H4 (cell line): Measurements from ENCODE around the gene COX14. TPM values are rescaled to one million over a fixed set of nuclear protein-coding genes. Genes with fewer than 3 reads are reported as not detected.

ENCODE experiments used
- DNase-seq: peaks from one replicate; pipeline ENCODE4 v3.0.0-alpha.2; 2015; ENCODE audit warnings: low spot score
- total RNA-seq: library from RNA; depleted of rRNA; stranded (reverse); fragments of >200 nt; shearing (Covaris generic); gene quantifications from 2 replicates; pipeline ENCODE4 v1.2.3, GENCODE V29; 2014

The COX14 gene
- total RNA-seq, 1 experiment from 2014 or later = 64.8 TPM

DNA sequence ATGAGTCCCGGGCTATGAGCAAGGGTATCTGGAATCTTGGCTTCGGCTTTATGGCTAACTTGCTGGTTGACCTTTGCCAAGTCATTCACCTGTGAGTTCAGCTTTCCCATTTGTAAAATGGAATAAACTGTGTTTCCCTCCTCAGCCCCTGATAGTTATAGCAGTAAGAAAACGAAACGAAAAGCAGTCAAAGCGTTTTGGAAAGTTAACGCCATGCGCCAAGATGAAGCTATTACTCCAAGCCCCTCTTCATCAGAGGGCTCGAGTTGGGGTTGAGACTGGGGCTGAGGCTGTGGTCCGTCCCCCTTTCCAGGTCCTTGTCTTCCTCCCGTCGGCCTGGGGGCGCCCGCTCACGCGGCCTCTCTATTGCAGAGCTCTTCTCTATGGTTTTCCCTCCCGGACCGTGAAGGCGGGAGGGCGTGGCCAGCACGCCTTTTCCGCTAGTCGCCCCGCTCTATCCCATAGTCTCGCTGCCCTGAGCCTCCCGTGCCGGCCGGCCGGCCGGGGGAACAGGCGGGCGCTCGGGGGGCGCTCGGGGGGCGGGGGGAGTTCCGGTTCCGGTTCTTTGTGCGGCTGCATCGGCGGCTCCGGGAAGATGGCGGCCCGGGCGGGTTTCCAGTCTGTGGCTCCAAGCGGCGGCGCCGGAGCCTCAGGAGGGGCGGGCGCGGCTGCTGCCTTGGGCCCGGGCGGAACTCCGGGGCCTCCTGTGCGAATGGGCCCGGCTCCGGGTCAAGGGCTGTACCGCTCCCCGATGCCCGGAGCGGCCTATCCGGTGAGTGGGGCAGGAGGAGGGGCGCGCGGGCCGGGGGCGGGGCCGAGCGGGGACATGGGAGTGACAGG is 27.0 kb upstream of the COX14 start, which contains the start of gene SMARCD1:
Gene SMARCD1, plus strand, starts transcription at position 568 of the 840 bp plus-strand sequence. Its CDS starts 28 bp downstream, at position 596.
- DNase-seq = peak; percentile 90

DNA sequence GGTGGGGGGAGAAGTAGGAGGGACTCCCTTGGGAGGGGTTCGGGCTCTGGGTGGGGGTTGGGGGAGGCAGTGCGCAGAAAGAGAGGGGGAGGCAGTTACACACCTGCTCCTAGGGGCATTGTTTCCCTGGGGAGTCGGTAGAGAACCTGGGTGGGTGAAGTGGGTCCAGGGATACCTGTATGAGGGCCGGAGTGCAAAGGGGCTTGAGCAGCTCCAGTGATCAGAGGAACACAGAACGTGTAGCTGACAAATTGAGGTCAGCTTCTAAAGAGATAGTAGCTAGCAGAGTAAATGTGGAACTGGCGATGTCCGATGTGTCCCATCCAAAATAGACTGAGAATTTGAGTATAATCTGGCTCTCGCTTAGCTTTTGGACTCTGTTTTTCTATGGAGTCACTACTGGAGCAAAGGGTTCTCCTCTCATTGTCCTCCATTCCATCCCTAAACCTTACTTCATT is 26.4 kb upstream of the COX14 start:
- DNase-seq = no peak

DNA sequence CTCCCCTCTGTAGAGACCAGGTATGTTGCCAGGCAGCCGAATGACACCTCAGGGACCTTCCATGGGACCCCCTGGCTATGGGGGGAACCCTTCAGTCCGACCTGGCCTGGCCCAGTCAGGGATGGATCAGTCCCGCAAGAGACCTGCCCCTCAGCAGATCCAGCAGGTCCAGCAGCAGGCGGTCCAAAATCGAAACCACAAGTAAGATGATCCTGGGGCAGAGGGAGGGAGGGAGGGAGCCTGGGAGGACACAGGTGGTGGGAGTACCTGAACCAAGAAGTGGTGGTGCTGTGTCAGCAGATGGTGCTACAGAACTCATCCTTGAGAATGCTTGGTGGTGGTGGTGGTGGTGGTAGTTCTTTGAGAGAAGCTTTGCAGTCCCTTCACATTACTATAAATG is 25.9 kb upstream of the COX14 start:
- DNase-seq = no peak

DNA sequence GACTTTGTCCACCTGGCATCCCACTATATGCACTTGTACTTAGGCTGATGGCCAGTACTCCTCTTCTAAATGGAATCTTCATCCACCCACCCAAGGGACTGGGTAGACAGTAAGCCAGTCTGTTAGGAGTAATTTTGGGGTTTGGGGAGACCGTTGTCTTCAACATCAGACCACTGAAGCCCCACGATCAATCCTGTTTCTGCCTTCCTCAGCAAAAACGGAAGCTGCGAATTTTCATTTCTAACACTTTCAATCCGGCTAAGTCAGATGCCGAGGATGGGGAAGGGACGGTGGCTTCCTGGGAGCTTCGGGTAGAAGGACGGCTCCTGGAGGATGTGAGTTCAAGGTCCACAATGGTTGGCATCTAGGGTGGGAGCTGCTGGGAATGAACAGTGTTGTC is 24.9 kb upstream of the COX14 start:
- no peak for DNase-seq

DNA sequence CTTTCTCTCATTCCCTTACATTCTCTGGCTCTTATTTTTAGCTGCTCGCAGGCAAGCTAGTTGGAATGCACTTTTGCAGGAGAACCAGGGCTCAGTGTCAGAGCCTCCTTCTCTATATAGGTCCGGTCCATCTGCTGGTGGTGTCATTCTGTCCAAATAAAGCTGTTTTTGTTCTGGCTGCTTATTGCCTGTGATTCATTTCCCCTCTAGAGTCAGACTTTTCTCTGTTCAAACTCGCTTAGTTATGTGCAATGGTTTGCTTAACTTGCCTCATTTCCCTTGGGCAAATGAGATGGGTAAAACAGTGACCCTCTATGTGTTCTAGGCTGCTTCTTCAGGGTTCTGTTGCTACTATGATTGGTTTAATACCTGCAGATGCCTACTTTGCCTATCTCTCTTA is 24.0 kb upstream of the COX14 start:
- no peak for DNase-seq

DNA sequence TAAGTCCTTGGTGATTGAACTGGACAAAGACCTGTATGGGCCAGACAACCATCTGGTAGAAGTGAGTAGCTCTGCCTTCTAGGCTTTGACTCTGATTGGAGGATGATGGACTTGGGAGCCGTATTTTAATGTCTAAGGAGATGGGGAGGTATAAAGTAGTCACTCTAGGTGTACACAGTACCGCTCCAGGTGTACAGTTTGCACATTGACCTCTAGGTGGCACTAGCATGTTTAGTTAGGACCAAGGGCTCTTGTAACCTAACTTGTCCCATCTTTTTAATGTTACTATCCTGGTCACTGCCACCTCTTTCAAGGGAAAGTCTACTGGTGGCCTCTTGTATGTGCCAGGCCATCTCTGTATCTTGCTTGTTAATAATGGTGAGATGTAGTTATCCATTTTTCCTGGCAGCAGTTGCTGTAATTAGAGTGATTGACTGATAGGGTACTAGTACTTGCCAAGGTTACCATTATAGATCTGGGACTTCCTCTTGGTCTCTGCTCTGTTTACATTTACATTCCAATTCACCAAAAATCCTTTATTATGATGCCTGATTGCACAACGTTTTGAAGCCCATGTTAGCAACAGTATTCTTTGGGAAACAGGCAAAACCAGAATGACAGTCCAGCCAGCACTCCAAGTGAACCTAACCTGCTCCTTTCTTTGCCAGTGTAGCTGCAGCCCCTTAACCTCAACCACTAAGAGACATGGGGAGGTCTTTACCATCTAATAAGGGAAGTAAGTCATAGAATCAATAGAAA is 23.3 kb upstream of the COX14 start:
- DNase-seq = peak; percentile 58

DNA sequence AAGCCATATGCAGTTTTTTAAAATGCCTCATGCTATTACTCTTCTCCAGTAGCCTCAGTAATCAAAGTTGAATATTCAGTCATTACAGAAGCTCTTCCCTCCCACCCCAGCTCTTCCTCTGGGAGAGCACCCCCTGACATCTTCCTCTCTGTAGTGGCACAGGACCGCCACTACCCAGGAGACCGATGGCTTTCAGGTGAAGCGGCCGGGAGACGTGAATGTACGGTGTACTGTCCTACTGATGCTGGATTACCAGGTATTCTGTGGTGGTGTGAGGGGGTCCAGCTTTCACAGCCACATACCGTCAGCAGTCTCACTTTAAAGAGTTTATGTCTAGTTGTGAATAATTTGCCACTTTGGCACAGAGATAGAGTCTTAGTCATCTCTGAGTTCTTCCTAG is 22.3 kb upstream of the COX14 start:
- DNase-seq = no peak

DNA sequence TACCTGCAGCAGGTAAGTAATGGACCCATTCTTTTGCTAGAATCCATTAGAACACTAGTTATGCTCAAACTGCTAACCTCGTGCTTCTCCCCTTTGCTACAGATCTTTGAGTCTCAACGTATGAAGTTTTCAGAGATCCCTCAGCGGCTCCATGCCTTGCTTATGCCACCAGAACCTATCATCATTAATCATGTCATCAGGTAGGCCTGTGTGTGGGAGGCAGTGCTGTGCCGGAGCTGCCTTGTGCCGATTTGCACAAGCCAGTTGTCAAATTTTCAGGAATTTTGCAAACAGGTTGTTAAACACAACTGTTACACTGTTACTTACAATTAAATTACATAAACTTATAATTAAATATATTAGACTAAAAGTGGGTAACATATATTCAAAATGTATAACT is 21.6 kb upstream of the COX14 start:
- no peak for DNase-seq

DNA sequence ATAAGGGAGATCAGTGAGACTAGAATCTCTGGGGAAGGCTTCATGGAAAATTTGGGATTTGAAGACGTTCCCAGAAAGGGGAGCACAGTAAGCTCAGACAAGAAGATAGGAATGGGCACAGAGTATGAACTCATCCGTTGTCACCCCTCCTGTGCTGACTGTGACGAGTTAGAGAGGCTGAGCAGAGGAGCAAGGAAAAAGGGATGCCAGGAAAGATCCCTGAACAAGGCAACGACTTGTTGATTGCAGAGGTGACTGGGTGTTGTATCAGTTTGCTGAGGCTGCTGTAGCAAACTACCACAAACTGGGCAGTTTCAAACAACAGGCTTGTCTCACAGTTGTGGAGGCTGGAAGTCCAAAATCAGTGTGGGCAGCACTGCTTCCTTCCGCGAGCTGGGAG is 14.1 kb upstream of the COX14 start:
- DNase-seq = no peak

DNA sequence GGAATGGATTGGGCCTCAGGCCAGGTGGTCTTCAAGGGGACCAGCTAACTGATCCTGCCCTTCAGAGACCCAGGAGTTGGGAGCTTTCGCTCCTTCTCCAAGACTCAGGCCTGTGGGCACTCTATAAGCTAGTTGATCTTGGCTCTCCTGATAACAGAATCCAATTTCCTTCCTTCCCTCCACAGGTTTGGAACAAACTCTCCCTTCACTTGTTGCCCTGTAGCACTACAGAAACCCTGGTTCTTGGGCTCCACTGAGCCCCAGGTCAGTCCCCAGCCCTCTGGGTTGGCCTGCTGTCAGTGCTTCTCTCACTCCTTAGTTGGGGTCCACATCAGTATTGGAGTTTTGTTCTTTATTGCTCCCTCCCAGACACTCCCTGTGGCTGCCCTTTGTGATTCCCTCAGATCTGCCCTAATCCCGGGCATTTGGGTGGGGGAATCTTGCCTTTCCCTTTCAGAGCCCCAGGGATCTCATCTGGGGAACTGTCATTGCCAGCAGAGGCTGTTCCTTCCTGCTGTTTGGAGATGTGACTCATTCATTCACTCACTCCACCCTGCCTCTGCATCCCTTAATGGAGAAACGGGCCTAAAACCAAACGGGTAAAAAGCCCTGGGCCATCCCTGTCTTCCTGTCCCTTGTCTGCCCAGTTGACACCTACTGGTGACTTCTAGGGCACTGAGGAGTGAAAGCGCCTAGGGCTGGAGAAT is 12.6 kb upstream of the COX14 start:
- DNase-seq = no peak

DNA sequence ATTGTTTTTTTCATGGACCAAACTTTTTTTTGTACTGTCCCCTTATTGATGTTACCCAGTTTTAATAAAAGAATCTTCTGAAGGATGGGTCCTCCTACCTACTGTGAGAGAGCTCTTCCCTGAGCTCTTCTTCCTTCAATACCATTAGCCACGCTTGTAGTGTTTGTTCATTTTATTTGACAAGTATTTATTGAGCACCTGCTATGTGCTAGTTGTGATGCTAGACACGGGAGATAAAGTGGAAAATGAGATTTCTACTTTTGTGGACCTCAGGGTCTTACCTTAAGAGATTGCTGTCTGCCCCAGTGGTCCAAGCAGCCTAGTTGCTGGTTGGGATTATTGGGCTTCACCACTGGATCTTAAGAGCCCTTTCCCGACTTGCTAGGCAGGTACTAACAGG is 11.5 kb upstream of the COX14 start:
- no peak for DNase-seq

DNA sequence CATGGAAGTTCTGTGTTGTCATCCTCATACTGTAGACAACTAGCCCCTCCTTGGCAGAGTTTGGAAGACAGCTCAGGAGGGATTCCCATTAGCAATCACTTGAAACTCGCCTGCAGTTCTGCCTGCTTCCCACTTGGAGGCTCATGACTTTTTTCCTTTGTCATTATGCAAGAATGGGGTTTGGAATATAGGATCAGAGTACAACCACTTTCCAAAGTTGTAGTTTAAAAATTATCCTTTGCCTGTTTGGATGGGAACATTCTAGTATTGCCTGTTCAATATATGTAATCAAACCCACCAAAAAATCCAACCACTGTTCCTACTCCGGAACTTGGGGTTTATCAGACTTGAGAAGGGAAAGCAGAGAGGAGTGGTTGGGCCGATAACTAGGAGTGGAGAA is 10.4 kb upstream of the COX14 start:
- peak; percentile 48 for DNase-seq

DNA sequence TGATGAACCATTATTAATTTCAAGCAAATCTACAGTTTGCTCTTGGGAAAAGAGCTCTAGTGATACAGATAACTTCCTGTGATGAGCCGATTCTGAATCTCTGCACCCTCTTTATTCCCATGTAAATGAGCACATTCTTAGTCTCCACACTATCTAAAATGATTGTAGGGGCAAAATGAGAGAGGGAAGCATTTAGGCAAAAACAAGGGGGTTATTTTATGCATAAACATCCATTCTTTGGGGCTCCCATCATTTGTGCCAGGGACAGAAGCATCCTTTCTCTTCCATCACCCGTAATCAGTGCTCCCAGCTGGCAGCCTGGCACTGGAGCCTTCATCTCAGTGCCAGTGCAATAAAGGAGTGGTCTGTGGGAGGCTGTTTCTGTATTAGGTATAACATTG is 9.9 kb upstream of the COX14 start:
- no peak for DNase-seq

DNA sequence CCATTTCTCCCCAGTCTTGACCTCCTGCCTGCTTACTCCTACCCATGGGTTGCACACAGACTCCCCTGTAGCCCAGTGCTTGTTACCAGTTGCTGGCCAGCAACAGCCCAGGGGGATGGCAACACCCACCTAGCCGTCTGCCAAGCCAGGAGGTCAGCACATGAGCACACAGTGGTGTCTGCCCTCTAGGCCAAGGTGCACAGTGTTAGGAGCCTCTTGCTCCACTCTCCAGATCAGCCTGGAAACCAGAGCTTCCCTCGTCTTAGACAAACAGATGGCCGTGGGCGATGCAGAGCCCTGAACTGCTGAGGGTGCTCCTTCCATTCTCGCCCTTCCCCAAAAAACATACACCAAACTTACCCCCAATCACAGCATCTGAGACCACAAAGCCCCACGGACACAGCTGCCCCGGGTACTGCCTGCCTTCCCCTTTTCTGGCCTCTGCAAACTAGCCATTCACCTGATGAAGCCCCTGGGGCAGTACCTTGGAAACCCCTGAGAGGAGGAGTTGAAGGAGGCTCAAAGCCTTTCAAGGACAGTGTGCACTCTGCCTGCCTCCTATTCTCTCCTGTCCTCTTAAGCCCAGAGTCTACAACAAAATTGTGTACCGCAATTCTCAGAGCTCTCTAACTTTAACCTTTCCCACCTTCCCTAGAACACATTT is 9.3 kb upstream of the COX14 start:
- no peak for DNase-seq

DNA sequence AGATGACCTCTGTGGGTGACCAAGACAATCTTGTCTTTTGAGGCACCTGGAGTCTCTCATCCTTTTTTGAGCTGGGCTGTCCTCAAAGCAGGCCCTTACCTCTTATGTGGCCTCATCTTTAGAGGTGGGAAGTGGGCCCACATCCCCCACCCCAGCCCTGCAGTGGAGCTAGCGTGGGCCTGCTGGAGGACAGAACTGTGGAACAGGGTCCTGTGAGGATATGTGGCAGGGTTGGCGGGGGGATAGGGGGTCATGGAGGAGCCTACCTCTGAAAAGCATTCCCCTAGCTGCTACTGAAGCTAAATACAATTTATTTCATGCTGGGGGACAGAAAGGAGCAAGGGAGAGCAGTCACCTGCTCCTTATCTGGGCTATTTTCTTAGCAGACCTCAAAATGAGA is 8.7 kb upstream of the COX14 start:
- no peak for DNase-seq

DNA sequence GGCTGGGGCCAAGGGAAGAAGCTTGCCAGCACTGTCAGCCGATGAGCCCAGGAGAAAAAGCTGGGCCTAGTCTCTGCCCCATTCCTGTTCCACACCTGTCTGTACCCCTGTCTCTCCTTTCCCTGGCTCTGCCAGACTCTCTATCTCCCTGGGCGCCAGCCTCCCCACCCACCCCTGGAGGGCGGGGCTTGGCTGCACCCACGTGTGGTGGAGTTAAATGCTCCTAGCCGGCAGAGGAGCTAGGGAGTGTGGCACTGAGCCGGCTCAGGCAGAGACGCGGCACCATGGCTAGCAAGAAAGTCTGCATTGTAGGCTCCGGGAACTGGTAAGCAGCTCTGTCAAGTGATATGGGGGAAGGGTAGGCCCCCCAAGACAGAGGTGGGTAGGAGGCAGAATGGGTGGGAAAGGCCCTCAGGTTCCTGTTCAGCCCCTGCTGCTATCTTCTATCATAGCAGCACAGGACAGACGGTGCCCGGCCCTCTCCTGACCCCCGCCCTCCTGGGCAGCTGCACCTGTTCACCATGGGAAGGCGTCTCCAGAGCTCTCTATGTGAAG is 8.2 kb upstream of the COX14 start, which contains the start of gene GPD1:
Gene GPD1, plus strand, starts transcription at position 242 of the 555 bp plus-strand sequence. Its CDS starts 43 bp downstream, at position 285.
- peak; percentile 33 for DNase-seq

DNA sequence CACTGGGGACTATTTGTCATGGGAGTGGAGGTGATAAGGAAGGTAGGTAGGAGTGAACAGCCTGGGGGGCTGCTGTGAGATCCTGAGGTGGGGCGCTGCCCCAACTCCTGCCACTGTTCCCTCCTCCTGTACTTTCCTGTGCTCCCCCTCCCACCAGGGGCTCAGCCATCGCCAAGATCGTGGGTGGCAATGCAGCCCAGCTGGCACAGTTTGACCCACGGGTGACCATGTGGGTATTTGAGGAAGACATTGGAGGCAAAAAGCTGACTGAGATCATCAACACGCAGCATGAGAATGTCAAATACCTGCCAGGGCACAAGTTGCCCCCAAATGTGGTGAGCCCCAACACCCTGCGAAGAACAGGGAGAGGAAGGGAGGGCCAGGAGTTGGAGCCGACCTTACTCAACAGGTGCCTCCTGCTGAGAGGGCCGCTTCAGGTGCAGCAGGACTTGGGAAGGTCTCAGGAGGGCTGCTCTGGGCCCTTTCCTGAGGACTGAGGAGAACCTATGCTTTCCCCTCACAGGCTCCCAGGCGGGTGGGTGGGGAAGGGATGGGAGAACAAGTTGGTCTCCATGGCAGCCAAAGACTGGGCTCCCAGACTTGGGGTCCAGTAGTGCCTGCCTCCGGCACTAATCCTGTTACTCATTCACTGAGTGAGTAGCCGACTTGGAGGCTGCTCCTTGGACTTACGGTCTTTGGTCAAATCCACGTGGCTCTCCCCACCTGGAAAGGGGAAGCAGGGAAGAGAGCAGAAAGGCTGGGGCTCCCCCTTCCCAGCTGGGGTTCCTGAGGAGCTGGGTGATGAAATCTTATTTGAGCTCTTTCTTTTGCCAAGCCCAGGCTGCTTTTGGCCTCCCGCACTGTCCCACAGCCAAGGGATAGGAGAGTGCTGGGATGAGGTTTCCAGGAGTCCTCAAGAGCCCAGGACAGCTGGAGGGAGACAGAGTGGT is 7.3 kb upstream of the COX14 start:
- DNase-seq = no peak

DNA sequence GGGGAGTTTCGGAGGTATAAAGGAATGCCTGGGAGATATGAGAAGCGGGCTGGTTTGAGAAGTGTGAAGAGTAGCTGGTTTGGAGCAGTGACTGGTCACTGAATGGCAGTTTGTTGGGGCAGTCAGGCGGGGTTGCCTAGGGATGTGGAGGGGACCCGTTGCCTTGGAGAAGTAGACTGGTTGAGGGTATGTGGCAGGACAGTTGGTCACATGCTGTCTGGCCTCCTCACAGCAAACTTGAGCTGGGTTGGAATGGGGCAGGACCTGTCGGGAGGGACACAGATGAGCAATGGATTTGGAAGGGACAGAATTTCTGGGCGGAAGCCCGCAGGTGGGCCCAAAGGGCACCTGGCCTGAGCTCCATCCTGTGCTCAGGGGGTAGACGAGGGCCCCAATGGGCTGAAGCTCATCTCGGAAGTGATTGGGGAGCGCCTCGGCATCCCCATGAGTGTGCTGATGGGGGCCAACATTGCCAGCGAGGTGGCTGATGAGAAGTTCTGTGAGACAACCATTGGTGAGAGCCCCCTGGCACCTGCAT is 6.1 kb upstream of the COX14 start:
- no peak for DNase-seq

DNA sequence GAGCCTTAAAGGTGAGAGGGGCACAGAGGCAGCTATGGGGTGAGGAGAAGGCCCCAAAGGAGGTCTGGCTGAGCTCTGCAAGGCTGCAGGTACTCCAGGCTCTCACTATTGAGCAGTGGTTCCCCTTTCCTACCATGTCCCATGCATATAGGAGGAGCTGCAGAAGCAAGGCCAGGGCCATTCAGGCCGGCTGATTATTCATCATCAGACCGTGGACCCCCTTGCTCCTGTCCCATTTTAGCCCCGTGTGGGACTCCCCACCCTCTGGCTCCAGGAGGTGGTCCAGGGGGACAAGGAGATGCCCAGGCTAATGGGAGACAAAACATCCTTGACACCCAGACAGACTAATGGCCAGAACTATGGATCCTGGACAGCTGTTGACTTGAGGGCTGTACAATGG is 5.1 kb upstream of the COX14 start:
- DNase-seq = no peak
